Esophagus squamous epithelium (tissue), 5 donors: ENCODE measurements around the gene IFT88. TPM values are rescaled to one million over a fixed set of nuclear protein-coding genes. Genes with fewer than 3 reads are reported as not detected.
"Not testable (repeated sequence)": the region's sequence is repeated elsewhere in the genome, so short reads cannot be mapped to it uniquely, and the experiment has no call there.

Source experiments
- DNase-seq: peaks from one replicate; lab custom pipeline; 2025; lab: John Stamatoyannopoulos, UW
- H3K27ac ChIP-seq, 4 donors: fragments of 200-600 bp; sonication (generic); one replicate each; pipeline ENCODE4 v1.5.1; 2016 to 2019; ENCODE audit warnings: mild to moderate bottlenecking in 1 of 4
- H3K27me3 ChIP-seq, 4 donors: fragments of 200-600 bp; sonication (generic); 1 replicate in 3 of 4; 2 replicates in 1 of 4; pipeline versions ENCODE4 v1.5.1 to v1.6.0; 2017 to 2021; ENCODE audit warnings: antibody characterized with exemption in 1 of 4
- H3K36me3 ChIP-seq, 3 donors: fragments of 200-600 bp; sonication (generic); one replicate each; pipeline ENCODE4 v1.5.1; 2016 to 2019
- H3K4me1 ChIP-seq, 3 donors: fragments of 200-600 bp; sonication (generic); one replicate each; pipeline ENCODE4 v1.5.1; 2017 to 2019
- H3K4me3 ChIP-seq, 4 donors: fragments of 200-600 bp; sonication (generic); 1 replicate in 3 of 4; 2 replicates in 1 of 4; pipeline ENCODE4 v1.5.1; 2016 to 2019; ENCODE audit warnings: mild to moderate bottlenecking in 2 of 4, moderate library complexity in 1 of 4
- H3K9me3 ChIP-seq, 3 donors: fragments of 200-600 bp; sonication (generic); one replicate each; pipeline ENCODE4 v1.5.1; 2016 to 2019
- POLR2A ChIP-seq, 4 donors: fragments of 450-650 bp; IDR thresholded peaks; one replicate each; pipeline ENCODE4 v1.6.1; 2017; ENCODE audit warnings: antibody characterized with exemption in 4 of 4, mild to moderate bottlenecking in 4 of 4, moderate library complexity in 3 of 4
- WGBS, 2 donors: methylation state at CpG; one replicate each; pipeline ENCODE4 v1.1.5; 2018; 5-methylcytosine and 5-hydroxymethylcytosine counted together
- intact Hi-C: fragments of 100-400 bp; cut with DNase I; formaldehyde crosslinking; loops from one replicate; pipeline ENCODE4 v1.15.0; 2022
- total RNA-seq, 4 donors: library from RNA; depleted of rRNA; stranded (reverse); fragments of >200 nt; gene quantifications; one replicate each; pipeline ENCODE4 v1.1.0, GENCODE V29; 2016
- TF ChIP-seq, protein P1 (sequence below), 6 experiments: fragments of 450-650 bp in 4 of 6; fragments of 200-600 bp in 2 of 6; sonication (generic) in 2 of 6; IDR thresholded peaks; one replicate each; pipeline ENCODE4 v1.5.1; 2016 to 2019; ENCODE audit warnings: antibody characterized with exemption in 6 of 6, mild to moderate bottlenecking in 4 of 6, moderate library complexity in 4 of 6
- donor health status: DM: yes; HTN: yes; CAD: no.

Gene IFT88
- total RNA-seq, 4 donors from 2014 or later = 2.0 to 7.8 (median 4.8) TPM

GRCh38 chr13:20680416-20681080, 113.6 kb downstream of the IFT88 start:
- Histone ChIP-seq H3K4me1 (no peaks in the 10 kb centered on the region), H3K27ac (no peak overlapping the region), H3K36me3 (no peaks in the 10 kb centered on the region), H3K4me3 (no peak overlapping the region), H3K9me3 (no peaks in the 10 kb centered on the region), H3K27me3 (no peaks in the 10 kb centered on the region)
- no peak for DNase-seq
- no peak for TF ChIP-seq POLR2A (IDR thresholded peaks at IDR 0.05)
- TF ChIP-seq, protein P1, sequence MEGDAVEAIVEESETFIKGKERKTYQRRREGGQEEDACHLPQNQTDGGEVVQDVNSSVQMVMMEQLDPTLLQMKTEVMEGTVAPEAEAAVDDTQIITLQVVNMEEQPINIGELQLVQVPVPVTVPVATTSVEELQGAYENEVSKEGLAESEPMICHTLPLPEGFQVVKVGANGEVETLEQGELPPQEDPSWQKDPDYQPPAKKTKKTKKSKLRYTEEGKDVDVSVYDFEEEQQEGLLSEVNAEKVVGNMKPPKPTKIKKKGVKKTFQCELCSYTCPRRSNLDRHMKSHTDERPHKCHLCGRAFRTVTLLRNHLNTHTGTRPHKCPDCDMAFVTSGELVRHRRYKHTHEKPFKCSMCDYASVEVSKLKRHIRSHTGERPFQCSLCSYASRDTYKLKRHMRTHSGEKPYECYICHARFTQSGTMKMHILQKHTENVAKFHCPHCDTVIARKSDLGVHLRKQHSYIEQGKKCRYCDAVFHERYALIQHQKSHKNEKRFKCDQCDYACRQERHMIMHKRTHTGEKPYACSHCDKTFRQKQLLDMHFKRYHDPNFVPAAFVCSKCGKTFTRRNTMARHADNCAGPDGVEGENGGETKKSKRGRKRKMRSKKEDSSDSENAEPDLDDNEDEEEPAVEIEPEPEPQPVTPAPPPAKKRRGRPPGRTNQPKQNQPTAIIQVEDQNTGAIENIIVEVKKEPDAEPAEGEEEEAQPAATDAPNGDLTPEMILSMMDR (IDR thresholded peaks at IDR 0.05) = no peak
- 93 to 97% methylated on average over 10 of the region's 10 CpGs for WGBS, 2 donors
- intact Hi-C loops = no loop called here

DNA sequence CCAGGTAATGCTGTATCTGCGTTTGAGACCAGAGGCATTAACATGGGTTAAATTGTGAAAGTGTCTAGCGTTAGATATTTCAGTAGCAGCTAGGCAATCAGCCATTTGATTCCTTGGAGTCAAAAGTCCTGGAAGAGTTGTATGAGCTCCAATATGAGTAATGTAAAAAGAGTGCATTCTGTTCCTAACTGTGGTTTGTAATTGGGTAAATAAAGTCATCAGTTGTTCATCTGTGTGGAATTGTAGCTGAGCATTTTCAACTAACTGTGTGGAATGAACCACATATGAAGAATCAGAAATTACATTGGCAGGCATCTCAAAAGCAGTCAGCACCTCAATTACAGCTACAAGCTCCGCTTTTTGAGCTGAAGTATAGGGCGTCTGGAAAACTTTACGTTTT, 114.5 kb downstream of the IFT88 start:
- H3K4me1 ChIP-seq, H3K9me3 ChIP-seq, H3K27me3 ChIP-seq, intact Hi-C loops, H3K36me3 ChIP-seq, H3K4me3 ChIP-seq, H3K27ac ChIP-seq, DNase-seq: not testable (repeated sequence)
- WGBS, 2 donors = 50 to 86% methylated on average over 5 of the region's 5 CpGs

- Histone ChIP-seq H3K4me3 (no peak overlapping the region), H3K27ac (no peak overlapping the region), H3K4me1 (no peaks in the 10 kb centered on the region), H3K36me3 (no peaks in the 10 kb centered on the region), H3K9me3 (no peaks in the 10 kb centered on the region), H3K27me3 (no peaks in the 10 kb centered on the region)
- intact Hi-C loops = no loop called here
- TF ChIP-seq POLR2A (IDR thresholded peaks at IDR 0.05) = no peak
- TF ChIP-seq, protein P1 (IDR thresholded peaks at IDR 0.05) = no peak
- no peak for DNase-seq
- 96% methylated on average over 1 of the region's 1 CpG for WGBS, 2 donors
These were observed 115.1 kb downstream of the IFT88 start for GRCh38 chr13:20682061-20682460.

DNA sequence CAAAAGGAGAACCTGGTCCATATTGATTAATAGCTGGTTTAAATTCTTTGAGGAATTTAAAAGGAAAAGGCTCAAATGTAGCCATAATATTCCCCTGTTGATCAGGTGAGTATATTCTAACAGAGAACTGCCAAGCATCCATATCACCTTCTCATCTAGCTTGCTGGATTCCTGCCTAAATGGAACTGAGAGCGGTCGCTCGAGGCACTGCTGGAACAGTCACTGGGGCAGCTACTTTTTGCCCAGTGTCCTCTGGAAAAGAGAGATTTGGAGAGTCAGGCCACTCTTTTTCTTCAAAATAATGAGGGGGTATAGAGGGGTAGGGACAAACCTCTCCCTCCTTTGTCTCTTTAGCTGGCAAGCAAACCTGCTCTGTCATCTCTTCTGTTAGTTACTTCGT, 117.1 kb downstream of the IFT88 start:
- Histone ChIP-seq H3K27ac (no peak overlapping the region), H3K36me3 (no peaks in the 10 kb centered on the region), H3K4me1 (no peaks in the 10 kb centered on the region), H3K27me3 (no peaks in the 10 kb centered on the region), H3K4me3 (no peak overlapping the region), H3K9me3 (no peaks in the 10 kb centered on the region)
- TF ChIP-seq, protein P1 (IDR thresholded peaks at IDR 0.05) = no peak
- intact Hi-C loops = no loop called here
- WGBS, 2 donors = 83 to 93% methylated on average over 4 of the region's 4 CpGs
- DNase-seq = no peak

- TF ChIP-seq, protein P1 (IDR thresholded peaks at IDR 0.05) = no peak
- TF ChIP-seq POLR2A (IDR thresholded peaks at IDR 0.05) = no peak
- intact Hi-C loops = no loop called here
- Histone ChIP-seq H3K4me1 (no peaks in the 10 kb centered on the region), H3K9me3 (no peaks in the 10 kb centered on the region), H3K27ac (no peak overlapping the region), H3K36me3 (no peaks in the 10 kb centered on the region), H3K27me3 (no peaks in the 10 kb centered on the region), H3K4me3 (no peak overlapping the region)
- DNase-seq = no peak
- WGBS, 2 donors = 68 to 83% methylated on average over 9 to 14 of the region's 18 CpGs
These were observed 117.6 kb downstream of the IFT88 start for GRCh38 chr13:20684546-20684945.

- Histone ChIP-seq H3K27ac (no peak overlapping the region), H3K36me3 (no peaks in the 10 kb centered on the region), H3K4me1 (no peaks in the 10 kb centered on the region), H3K4me3 (no peak overlapping the region), H3K27me3 (no peaks in the 10 kb centered on the region), H3K9me3 (no peaks in the 10 kb centered on the region)
- no peak for TF ChIP-seq POLR2A (IDR thresholded peaks at IDR 0.05)
- TF ChIP-seq, protein P1 (IDR thresholded peaks at IDR 0.05) = no peak
- no peak for DNase-seq
- 74 to 76% methylated on average over 4 to 6 of the region's 6 CpGs for WGBS, 2 donors
- intact Hi-C loops = no loop called here
These were observed 118.1 kb downstream of the IFT88 start for GRCh38 chr13:20685092-20685491.
